Sigmoid colon (tissue), 4 donors: Measurements from ENCODE around the gene OR5AC2.

Experiments
- CTCF ChIP-seq, 4 experiments: fragments of 450-650 bp in 3 of 4; fragments of 200-600 bp in 1 of 4; IDR thresholded peaks; one replicate each; pipeline ENCODE4 v1.5.1; 2016 to 2019; ENCODE audit warnings: antibody characterized with exemption in 4 of 4, mild to moderate bottlenecking in 3 of 4, moderate library complexity in 2 of 4
- EP300 ChIP-seq, 4 donors: sonication (generic); formaldehyde crosslinking; IDR thresholded peaks; one replicate each; pipeline ENCODE4 v1.6.1; 2017; ENCODE audit warnings: antibody characterized with exemption in 4 of 4
- POLR2A ChIP-seq, 2 donors: fragments of 450-650 bp; IDR thresholded peaks; one replicate each; pipeline ENCODE4 v1.6.1; 2016; ENCODE audit warnings: antibody characterized with exemption in 2 of 2, mild to moderate bottlenecking in 2 of 2, moderate library complexity in 2 of 2
- POLR2AphosphoS5 ChIP-seq, 4 donors: sonication (generic); formaldehyde crosslinking; IDR thresholded peaks; one replicate each; pipeline ENCODE4 v1.6.1; 2017; ENCODE audit warnings: antibody characterized with exemption in 4 of 4

GRCh38 chr3:98048586-98048985 lies 38.4 kb upstream of the OR5AC2 start:
- no peak for TF ChIP-seq CTCF (IDR thresholded peaks at IDR 0.05)
- TF ChIP-seq POLR2AphosphoS5 (IDR thresholded peaks at IDR 0.05): no peak
- no peak for TF ChIP-seq EP300 (IDR thresholded peaks at IDR 0.05)
- TF ChIP-seq POLR2A (IDR thresholded peaks at IDR 0.05): no peak
